Caki2 (cell line): ENCODE measurements around the gene SMYD3. TPM values are rescaled to one million over a fixed set of nuclear protein-coding genes. Genes with fewer than 3 reads are reported as not detected.

Source experiments
- DNase-seq: peaks from one replicate; pipeline ENCODE4 v3.0.0-alpha.2; 2015; ENCODE audit warnings: low read depth
- in situ Hi-C: cut with HindIII; loops from 2 replicates; pipeline ENCODE4 v1.10.0; 2016; ENCODE audit warnings: low sequenced_read_pairs, low pct_unique_long_range_greater_than_20kb, mixed read lengths
- total RNA-seq: library from RNA; depleted of rRNA; stranded (reverse); fragments of >200 nt; shearing (Covaris generic); gene quantifications from 2 replicates; pipeline ENCODE4 v1.2.3, GENCODE V29; 2014; ENCODE audit warnings: low replicate concordance

SMYD3 gene
- total RNA-seq, 1 experiment from 2014 or later, result 47.7 TPM

GRCh38 chr1:246138781-246139180, 368.3 kb downstream of the SMYD3 start:
- no peak for DNase-seq
- in situ Hi-C loops, result no loop called here

GRCh38 chr1:246136477-246136876, 370.6 kb downstream of the SMYD3 start:
- DNase-seq, result no peak
- in situ Hi-C loops, result no loop called here

GRCh38 chr1:246134789-246135188, 372.3 kb downstream of the SMYD3 start:
- in situ Hi-C loops, result no loop called here
- no peak for DNase-seq

GRCh38 chr1:246131095-246131494, 376.0 kb downstream of the SMYD3 start:
- in situ Hi-C loops, result no loop called here
- DNase-seq, result no peak

GRCh38 chr1:246128494-246129069, 378.5 kb downstream of the SMYD3 start:
- in situ Hi-C loops, result no loop called here
- no peak for DNase-seq

GRCh38 chr1:246126580-246126979, 380.5 kb downstream of the SMYD3 start:
- in situ Hi-C loops, result no loop called here
- DNase-seq, result no peak

- DNase-seq, result no peak
- in situ Hi-C loops, result no loop called here
These were observed 385.0 kb downstream of the SMYD3 start for GRCh38 chr1:246122071-246122470.

GRCh38 chr1:246121533-246121932, 385.5 kb downstream of the SMYD3 start:
- in situ Hi-C loops, result no loop called here
- no peak for DNase-seq

- peak; percentile 44 for DNase-seq
- in situ Hi-C loops, result no loop called here
These were observed 389.9 kb downstream of the SMYD3 start for GRCh38 chr1:246117066-246117791.

- in situ Hi-C loops, result no loop called here
- no peak for DNase-seq
These were observed 392.7 kb downstream of the SMYD3 start for GRCh38 chr1:246114369-246114768.

GRCh38 chr1:246113555-246114095, 393.5 kb downstream of the SMYD3 start:
- no peak for DNase-seq
- in situ Hi-C loops, result no loop called here

- in situ Hi-C loops, result no loop called here
These were observed 395.5 kb downstream of the SMYD3 start for GRCh38 chr1:246111570-246111969.

GRCh38 chr1:246110343-246111219, 396.5 kb downstream of the SMYD3 start:
- DNase-seq, result no peak
- in situ Hi-C loops, result no loop called here

More at GRCh38 chr1:246111570-246111969, 395.5 kb downstream of the SMYD3 start:
- no peak for DNase-seq

- no peak for DNase-seq
- in situ Hi-C loops, result no loop called here
These were observed 398.7 kb downstream of the SMYD3 start for GRCh38 chr1:246108278-246108925.

- in situ Hi-C loops, result no loop called here
These were observed 399.4 kb downstream of the SMYD3 start for GRCh38 chr1:246107516-246108277.

GRCh38 chr1:246106342-246106763, 400.7 kb downstream of the SMYD3 start:
- in situ Hi-C loops, result no loop called here
- no peak for DNase-seq

More at GRCh38 chr1:246107516-246108277, 399.4 kb downstream of the SMYD3 start:
- DNase-seq, result no peak

GRCh38 chr1:246104927-246105326, 402.2 kb downstream of the SMYD3 start:
- DNase-seq, result no peak
- in situ Hi-C loops, result no loop called here

- DNase-seq, result no peak
- in situ Hi-C loops, result no loop called here
These were observed 407.5 kb downstream of the SMYD3 start for GRCh38 chr1:246099570-246099969.
